HG03342 (cell line): Measurements from ENCODE around the gene MBD3.
A peak's percentile ranks its signal among the peaks of the same experiment; 100 is the strongest.

Source experiments
- ATAC-seq: cut with Tn5 transposase; IDR thresholded peaks from one replicate; pipeline ENCODE4 v1.9.1; 2021; ENCODE audit warnings: mild to moderate bottlenecking, moderate library complexity; ENCODE audit not compliant: unreplicated experiment

The MBD3 gene

DNA sequence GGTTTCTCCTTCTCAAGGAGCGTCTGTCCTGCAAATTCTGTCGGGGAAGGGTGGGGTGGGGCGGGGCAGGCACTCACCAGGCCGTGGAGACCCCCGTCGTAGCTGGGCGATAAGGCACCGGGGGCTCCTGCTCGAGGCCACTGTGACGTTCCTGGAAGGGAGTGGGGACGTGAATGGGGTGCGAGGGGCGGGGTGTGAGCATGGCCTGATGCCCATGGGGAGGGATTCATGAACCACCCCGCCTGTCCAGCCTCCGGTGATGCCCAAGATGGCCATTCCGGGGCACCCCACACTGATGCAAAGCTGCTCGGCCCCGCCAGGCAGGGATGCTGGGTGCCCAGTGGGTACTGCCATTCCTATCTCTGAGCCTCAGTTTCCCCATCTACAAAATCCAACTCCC is 27.0 kb upstream of the MBD3 start:
- ATAC-seq: no peak

DNA sequence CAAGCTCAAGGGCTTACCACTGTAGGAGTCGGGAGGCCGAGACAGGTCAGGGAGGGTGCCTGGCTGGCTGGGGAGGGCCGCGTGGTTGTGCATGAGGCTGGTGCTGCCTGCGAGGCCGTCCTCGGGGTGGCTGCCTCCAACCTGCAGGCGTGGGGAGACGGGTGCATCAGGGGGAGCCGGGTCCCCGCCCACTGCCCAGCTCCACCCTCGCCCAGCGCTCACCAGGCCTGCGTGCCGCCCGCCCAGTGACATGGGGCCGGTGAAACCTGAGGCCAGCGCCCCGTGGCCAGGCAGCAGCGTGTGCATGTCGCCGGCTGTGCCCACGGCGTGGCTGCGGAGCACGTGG is 26.4 kb upstream of the MBD3 start:
- no peak for ATAC-seq

DNA sequence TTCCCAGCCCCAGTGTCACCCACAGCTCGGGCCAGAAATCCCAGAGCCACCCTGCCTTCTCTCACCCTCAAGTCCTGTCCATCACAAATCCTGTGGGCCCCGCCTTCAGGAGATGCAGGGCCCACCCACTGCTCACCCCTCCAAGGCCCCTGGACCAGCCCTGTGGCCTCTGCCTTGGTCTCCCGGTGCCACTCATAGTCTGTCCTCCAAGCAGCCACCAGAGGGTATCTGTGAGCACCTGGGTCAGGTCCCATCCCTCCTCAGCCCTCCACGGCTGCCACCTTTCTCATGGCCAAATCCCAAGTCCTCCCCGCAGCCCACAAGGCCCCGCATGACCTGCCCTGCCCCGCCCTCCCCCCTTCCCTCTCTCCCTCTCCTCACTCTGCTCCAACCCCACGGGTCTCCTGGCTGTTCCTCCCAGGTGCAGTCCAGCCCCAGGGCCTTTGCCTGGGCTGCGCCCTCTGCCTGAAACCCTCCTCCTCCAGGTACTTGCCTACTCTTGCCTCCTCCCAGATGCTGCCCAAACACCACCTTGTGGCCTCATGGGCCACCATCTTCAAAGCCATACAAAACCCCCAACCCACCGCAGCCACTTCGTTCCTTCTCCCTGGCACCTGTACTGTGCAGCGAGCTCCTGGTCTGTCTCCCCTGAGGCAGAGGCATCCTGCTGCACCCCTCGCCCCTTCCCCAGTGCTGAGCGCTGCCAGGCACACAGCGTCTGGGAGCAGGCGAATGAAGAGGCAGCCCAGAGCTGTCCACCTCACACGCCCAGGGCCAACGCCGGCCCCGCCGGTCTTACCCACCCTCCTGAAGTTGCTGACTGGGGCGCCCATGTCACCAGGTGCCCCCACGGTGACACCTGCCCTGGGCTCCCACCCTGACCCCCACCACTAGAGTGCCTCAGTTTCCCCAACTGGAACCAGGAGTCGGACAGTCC is 25.8 kb upstream of the MBD3 start:
- ATAC-seq: no peak

DNA sequence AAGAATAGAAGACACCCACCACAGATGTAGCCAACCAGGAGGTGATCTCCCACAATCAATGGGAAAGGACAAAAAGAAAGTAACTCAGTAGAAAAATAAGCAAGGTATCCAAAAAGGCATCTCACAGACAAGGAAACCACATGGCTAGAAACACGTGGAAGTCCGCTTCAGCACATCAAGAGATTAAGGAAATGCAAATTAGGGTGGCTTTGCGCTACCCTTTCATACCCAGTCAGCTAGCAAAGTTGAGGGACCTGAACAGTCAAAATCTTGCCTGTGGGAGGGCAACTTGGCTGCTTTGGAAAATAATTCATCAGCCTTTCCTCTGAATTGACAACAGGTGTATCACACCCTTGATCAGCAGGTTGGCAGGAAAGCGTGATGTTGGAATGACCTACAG is 24.2 kb upstream of the MBD3 start:
- no peak for ATAC-seq

- ATAC-seq: no peak
Measured at GRCh38 chr19:1616396-1616795, 23.7 kb upstream of the MBD3 start.

DNA sequence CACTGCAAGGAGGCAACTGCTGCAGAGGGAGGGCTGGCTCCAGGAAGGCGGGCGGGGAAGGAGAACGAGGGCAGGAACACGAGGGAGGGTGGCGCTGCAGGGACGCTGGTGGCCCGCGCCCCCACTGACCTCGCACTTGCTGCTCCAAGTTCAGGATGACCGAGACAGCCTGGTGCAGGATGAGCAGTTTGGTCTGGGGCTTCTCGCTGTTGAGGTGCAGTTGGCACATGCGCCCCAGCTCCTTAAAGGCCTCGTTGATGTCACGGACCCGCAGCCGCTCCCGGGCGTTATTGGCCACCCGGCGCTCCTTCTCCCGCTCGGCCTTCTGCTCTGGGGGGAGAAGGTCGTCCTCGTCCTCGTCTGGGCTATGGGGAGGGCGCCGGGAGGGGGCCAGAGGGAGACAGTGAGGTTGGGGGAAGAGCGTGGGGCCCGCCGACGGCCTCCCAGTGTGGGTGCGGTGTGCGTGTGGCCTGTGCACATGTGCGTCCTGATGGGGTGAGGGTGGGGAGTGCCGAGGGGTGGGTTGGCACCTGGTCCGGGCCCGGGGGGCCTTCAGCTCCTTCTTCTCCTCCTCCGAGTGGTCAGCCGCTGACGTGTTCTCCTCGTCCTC is 22.6 kb upstream of the MBD3 start:
- ATAC-seq: no peak

- no peak for ATAC-seq
Measured at GRCh38 chr19:1613808-1614570, 21.3 kb upstream of the MBD3 start.

- ATAC-seq: no peak
Measured at GRCh38 chr19:1613146-1613545, 20.5 kb upstream of the MBD3 start.

DNA sequence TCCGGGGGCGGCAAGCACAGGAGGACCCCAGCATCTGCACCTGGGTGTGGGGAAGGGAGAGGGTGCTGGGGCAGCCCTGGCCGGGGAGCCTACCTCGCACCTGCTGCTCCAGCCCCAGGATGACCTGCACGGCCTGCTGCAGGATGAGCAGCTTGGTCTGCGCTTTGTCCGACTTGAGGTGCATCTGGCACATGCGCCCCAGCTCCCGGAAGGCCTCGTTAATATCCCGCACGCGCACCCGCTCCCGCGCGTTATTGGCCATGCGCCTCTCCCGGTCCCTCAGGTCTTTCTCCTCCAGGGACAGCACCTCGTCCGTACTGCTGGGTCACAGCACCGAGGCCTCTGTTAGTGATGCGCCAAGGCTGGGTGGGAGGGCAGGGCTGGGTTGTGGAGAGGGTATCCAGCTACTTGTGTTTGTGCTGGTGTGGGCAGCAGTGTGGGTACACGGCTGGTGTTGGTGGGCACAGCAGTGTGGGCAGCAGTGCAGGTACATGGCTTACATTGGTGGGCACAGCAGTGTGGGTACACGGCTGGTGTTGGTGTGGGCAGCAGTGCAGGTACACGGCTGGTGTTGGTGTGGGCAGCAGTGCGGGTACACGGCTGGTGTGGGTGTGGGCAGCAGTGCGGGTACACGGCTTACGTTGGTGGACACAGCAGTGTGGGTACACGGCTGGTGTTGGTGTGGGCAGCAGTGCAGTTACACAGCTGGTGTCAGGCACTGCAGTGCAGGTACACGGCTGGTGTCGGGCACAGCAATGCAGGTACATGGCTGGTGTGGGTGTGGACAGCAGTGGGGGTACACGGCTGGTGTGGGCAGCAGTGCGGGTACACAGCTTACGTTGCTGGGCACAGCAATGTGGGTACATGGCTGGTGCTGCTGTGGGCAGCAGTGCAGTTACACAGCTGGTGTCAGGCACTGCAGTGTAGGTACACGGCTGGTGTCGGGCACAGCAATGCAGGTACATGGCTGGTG is 19.7 kb upstream of the MBD3 start:
- ATAC-seq: no peak

DNA sequence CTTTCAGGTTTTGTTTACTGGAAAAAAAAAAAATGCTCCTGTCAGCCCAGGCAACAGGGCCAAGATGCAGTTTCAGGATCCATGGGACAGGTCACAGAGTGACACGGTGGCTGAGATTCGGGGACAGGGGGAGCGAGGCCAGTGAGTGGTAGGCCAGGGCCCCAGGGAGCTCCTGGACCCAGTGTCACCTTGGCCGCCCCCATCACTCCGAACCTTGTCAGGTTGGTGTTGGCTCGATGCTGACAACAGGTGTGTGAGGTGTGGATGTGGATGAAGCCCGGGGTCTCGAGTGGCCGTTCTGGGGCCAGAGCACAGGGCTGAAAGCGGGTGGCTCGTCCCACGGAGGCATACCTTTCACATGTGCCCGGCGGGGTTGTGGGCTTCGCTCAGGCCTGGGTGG is 18.7 kb upstream of the MBD3 start:
- ATAC-seq: no peak

- ATAC-seq: no peak
Measured at GRCh38 chr19:1610579-1610978, 17.9 kb upstream of the MBD3 start.

DNA sequence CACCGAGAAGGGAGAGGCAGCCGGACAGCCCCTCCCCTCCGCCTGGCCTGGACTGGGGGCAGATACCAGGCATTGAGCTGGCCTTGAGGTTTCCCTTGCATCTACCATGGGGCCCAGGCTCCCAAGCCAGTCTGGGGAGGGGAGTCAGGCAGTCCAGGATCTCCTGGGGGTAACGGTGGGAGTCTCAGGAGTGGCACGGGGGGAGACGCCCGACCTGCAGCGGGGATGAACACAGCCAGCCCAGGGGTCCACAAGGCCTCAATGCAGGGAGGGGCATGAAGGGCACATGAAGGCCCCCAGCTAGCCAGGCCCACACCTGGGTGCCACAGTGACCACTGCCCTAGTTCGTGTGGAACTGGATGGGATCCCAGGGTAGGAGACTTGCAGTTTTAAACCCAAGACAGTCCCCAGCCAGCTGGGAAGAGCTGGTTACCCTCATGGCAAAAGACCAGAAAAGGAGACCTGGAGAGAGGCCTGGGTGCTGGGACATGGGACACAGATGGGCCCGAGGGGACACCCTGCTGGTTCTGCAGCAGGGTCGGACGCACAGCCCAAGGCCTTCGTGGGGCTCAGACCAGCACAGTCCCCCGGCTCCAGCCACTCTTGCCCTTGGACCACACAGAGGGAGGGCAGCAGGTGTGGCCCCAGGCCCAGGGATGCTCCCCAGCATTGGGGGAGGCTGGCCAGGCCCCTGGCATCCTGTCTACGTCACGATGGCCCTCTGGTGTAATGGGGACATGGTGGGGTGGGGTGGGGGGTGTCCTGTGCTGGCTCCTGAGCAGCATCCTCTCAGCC is 17.2 kb upstream of the MBD3 start:
- no peak for ATAC-seq

DNA sequence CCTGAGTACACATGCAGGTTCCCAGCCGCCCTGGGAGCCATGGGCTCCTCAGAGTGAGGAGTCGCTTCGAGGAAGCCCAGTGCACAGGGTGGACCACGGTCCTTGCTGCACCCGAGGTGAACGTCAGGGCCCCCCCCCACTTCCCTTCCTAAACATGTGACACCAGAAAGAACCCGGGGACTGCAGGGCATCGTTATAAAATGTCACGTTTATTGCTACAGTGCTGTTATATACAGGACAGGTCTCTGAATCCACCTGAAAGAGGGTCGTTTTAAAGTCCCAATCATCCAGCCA is 16.4 kb upstream of the MBD3 start:
- ATAC-seq: no peak

- ATAC-seq: no peak
Measured at GRCh38 chr19:1608359-1609102, 15.9 kb upstream of the MBD3 start.

DNA sequence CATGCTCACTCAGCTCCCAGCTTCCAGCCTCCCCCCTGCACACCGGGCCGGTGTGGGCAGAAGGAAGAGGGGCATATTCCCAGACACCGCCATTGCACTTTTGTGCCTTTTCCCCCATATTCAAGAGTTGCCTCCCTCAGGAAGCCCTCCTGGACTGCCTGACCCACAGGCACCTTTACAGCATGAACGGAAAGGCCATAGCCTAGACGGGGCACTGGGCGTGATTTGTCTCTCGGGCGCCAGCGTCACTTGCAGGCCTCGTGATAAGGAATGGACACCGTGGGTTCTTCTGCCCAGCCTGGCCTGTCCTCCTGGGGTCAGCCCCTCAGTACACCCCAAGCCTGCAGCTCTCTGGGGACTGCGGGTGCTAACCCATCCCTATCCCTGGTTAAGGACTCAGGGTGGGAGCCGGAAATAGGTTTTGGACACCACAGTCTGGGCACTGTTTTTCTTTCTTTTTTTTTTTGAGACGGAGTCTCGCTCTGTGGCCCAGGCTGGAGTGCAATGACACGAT is 13.5 kb upstream of the MBD3 start:
- no peak for ATAC-seq

- peak; percentile 78 for ATAC-seq
Measured at GRCh38 chr19:1605236-1606137, 12.8 kb upstream of the MBD3 start, which contains the start of gene UQCR11. UQCR11 (minus strand) TSS chr19:1605462; CDS start chr19:1605409, 53 bp downstream.

DNA sequence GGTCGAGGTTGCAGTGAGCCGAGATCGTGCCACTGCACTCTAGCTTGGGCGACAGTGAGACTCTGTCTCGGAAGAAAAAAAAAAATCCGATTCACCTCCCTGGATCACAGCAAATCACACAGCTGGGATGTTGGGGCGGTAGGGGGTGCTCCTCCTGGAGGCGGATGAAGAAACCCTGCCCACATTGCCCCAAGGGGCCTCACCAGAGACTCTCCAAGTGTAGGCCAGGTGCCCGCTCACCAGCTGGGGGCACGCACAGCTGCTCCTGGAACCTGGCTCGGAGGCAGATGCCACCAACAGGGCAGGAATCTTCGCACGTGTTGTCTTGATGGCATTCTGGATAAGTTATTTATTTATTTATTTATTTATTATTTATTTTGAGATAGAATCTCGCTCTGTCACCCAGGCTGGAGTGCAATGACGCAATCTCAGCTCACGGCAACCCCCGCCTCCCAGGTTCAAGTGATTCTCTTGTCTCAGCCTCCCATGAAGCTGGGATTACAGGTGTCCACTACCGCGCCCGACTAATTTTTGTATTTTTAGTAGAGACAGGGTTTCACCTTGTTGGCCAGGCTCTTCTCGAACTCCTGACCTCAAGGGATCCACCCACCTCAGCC is 9.5 kb upstream of the MBD3 start:
- ATAC-seq: no peak
